H9 (cell line): ENCODE data around the gene SH3TC1. TPM values are rescaled to one million over a fixed set of nuclear protein-coding genes. Genes with fewer than 3 reads are reported as not detected.
A peak's percentile ranks its signal among the peaks of the same experiment; 100 is the strongest.

Experiments used
- DNase-seq: peaks from one replicate; pipeline ENCODE4 v3.0.0-alpha.2; 2017
- H2AFZ ChIP-seq: one replicate; pipeline ENCODE4 v1.6.1; 2013; ENCODE audit warnings: mild to moderate bottlenecking, low read length, control low read depth, moderate library complexity
- H2AK5ac ChIP-seq: 2 replicates; pipeline ENCODE4 v1.6.1; 2013; ENCODE audit warnings: low read length, control low read depth, mixed read lengths; ENCODE audit not compliant: insufficient read length
- H2BK120ac ChIP-seq: one replicate; pipeline ENCODE4 v1.6.1; 2013; ENCODE audit warnings: low read depth, mild to moderate bottlenecking, low read length, control low read depth, inconsistent platforms; ENCODE audit not compliant: poor library complexity, severe bottlenecking
- H2BK12ac ChIP-seq: 2 replicates; pipeline ENCODE4 v1.6.1; 2013; ENCODE audit warnings: low read length, control low read depth, mixed read lengths, low read depth; ENCODE audit not compliant: insufficient read length
- H2BK15ac ChIP-seq: 2 replicates; pipeline ENCODE4 v1.6.1; 2013; ENCODE audit warnings: low read depth, low read length, control low read depth
- H2BK20ac ChIP-seq: one replicate; pipeline ENCODE4 v1.6.1; 2013; ENCODE audit warnings: low read depth, mild to moderate bottlenecking, low read length, control low read depth, inconsistent platforms; ENCODE audit not compliant: poor library complexity, severe bottlenecking
- H2BK5ac ChIP-seq: 2 replicates; pipeline ENCODE4 v1.6.1; 2013; ENCODE audit warnings: low read length, control low read depth, mixed read lengths; ENCODE audit not compliant: insufficient read length
- H3K14ac ChIP-seq: 2 replicates; pipeline ENCODE4 v1.6.1; 2013; ENCODE audit warnings: low read length, control low read depth; ENCODE audit not compliant: insufficient read depth
- H3K18ac ChIP-seq: 2 replicates; pipeline ENCODE4 v1.6.1; 2013; ENCODE audit warnings: low read depth, mild to moderate bottlenecking, mixed read lengths, low read length, control low read depth; ENCODE audit not compliant: insufficient read length
- H3K23ac ChIP-seq: 2 replicates; pipeline ENCODE4 v1.6.1; 2013; ENCODE audit warnings: low read length, control low read depth, mixed read lengths, low read depth; ENCODE audit not compliant: insufficient read length
- H3K23me2 ChIP-seq: 2 replicates; pipeline ENCODE4 v1.6.1; 2013; ENCODE audit warnings: low read depth, mild to moderate bottlenecking, mixed read lengths, low read length, control low read depth; ENCODE audit not compliant: insufficient read length, poor library complexity, severe bottlenecking
- H3K27ac ChIP-seq: 2 replicates; pipeline ENCODE4 v1.5.1; 2013; ENCODE audit warnings: low read length, control low read depth, mixed read lengths, low read depth; ENCODE audit not compliant: insufficient read length
- H3K27me3 ChIP-seq: 2 replicates; pipeline ENCODE4 v1.6.1; 2013; ENCODE audit warnings: low read length, control low read depth, inconsistent platforms; ENCODE audit not compliant: insufficient read depth
- H3K4ac ChIP-seq: 2 replicates; pipeline ENCODE4 v1.6.1; 2013; ENCODE audit warnings: low read depth, mild to moderate bottlenecking, control low read depth, inconsistent platforms, low read length, moderate library complexity
- H3K4me1 ChIP-seq: 2 replicates; pipeline ENCODE4 v1.6.1; 2013; ENCODE audit warnings: low read length, control low read depth, inconsistent platforms; ENCODE audit not compliant: insufficient read depth
- H3K4me2 ChIP-seq: 2 replicates; pipeline ENCODE4 v1.6.1; 2013; ENCODE audit warnings: low read length, control low read depth, mixed read lengths; ENCODE audit not compliant: insufficient read length, insufficient read depth
- H3K56ac ChIP-seq: 2 replicates; pipeline ENCODE4 v1.6.1; 2013; ENCODE audit warnings: low read depth, mild to moderate bottlenecking, mixed read lengths, low read length, control low read depth; ENCODE audit not compliant: insufficient read length
- H3K79me1 ChIP-seq: 2 replicates; pipeline ENCODE4 v1.6.1; 2013; ENCODE audit warnings: low read depth, mild to moderate bottlenecking, moderate library complexity, low read length, control low read depth, inconsistent platforms; ENCODE audit not compliant: insufficient read depth, poor library complexity, severe bottlenecking
- H3K79me2 ChIP-seq: 2 replicates; pipeline ENCODE4 v1.6.1; 2013; ENCODE audit warnings: low read length, control low read depth, inconsistent platforms; ENCODE audit not compliant: insufficient read depth
- H3K9ac ChIP-seq: 2 replicates; pipeline ENCODE4 v1.6.1; 2013; ENCODE audit warnings: low read length, control low read depth, mixed read lengths; ENCODE audit not compliant: insufficient read length; ENCODE audit errors: extremely low read depth
- H3K9me3 ChIP-seq: one replicate; pipeline ENCODE4 v1.6.1; 2013; ENCODE audit warnings: low read depth, low read length, inconsistent platforms; ENCODE audit not compliant: control insufficient read depth
- H3T11ph ChIP-seq: one replicate; pipeline ENCODE4 v1.6.1; 2013; ENCODE audit warnings: mild to moderate bottlenecking, low read length, control low read depth, inconsistent platforms
- H4K20me1 ChIP-seq: one replicate; pipeline ENCODE4 v1.6.1; 2013; ENCODE audit not compliant: control insufficient read depth, insufficient read length, insufficient read depth
- H4K5ac ChIP-seq: 2 replicates; pipeline ENCODE4 v1.6.1; 2013; ENCODE audit warnings: low read depth, mild to moderate bottlenecking, mixed read lengths, low read length, control low read depth; ENCODE audit not compliant: insufficient read length
- H4K8ac ChIP-seq: replicated peaks from 2 replicates; pipeline ENCODE4 v1.6.1; 2013; ENCODE audit warnings: low read length, control low read depth, mixed read lengths, low read depth; ENCODE audit not compliant: insufficient read length
- H4K91ac ChIP-seq: 2 replicates; pipeline ENCODE4 v1.6.1; 2013; ENCODE audit warnings: low read depth, mild to moderate bottlenecking, moderate library complexity, mixed read lengths, low read length, control low read depth; ENCODE audit not compliant: insufficient read length
- H3K27ac Mint-ChIP-seq, 3 experiments: 2 replicates in 2 of 3; 3 replicates in 1 of 3; pipeline ENCODE4 v1.8.0; 2020 to 2021; ENCODE audit warnings: mixed read lengths in 3 of 3, mild to moderate bottlenecking in 1 of 3, moderate library complexity in 1 of 3
- H3K27me3 Mint-ChIP-seq: 2 replicates; pipeline ENCODE4 v1.8.0; 2021; ENCODE audit warnings: low read depth, mild to moderate bottlenecking, moderate library complexity, mixed read lengths
- H3K36me3 Mint-ChIP-seq, 3 experiments: 2 replicates in 2 of 3; 3 replicates in 1 of 3; pipeline ENCODE4 v1.8.0; 2020 to 2021; ENCODE audit warnings: low read depth in 3 of 3, mixed read lengths in 3 of 3; ENCODE audit not compliant: insufficient read depth in 1 of 3
- H3K4me1 Mint-ChIP-seq, 2 experiments: 2 replicates each; pipeline ENCODE4 v1.8.0; 2020; ENCODE audit warnings: mixed read lengths in 2 of 2
- H3K4me3 Mint-ChIP-seq, 2 experiments: 2 replicates in 1 of 2; 3 replicates in 1 of 2; pipeline ENCODE4 v1.8.0; 2020 to 2021; ENCODE audit warnings: mild to moderate bottlenecking in 2 of 2, mixed read lengths in 2 of 2, moderate library complexity in 1 of 2
- H3K9me3 Mint-ChIP-seq, 2 experiments: 2 replicates in 1 of 2; 3 replicates in 1 of 2; pipeline ENCODE4 v1.8.0; 2020; ENCODE audit warnings: mild to moderate bottlenecking in 2 of 2, mixed read lengths in 2 of 2, moderate library complexity in 1 of 2
- CTCF ChIP-seq: fragments of 200-600 bp; sonication (generic); conservative IDR thresholded peaks from 3 replicates; pipeline ENCODE4 v1.8.0; 2021; ENCODE audit warnings: antibody characterized with exemption, mild to moderate bottlenecking
- WGBS: extraction: QIAGEN DNeasy Blood & Tissue Kit; methylation state at CpG from one replicate; pipeline ENCODE4 v1.1.7; 2013; ENCODE audit warnings: missing lambda C conversion rate, low lambda C conversion rate, mixed read lengths; ENCODE audit not compliant: insufficient read length; ENCODE audit errors: extremely low coverage; 5-methylcytosine and 5-hydroxymethylcytosine counted together
- total RNA-seq: library from RNA; stranded (reverse); gene quantifications from 2 replicates; pipeline ENCODE4 v1.2.1, GENCODE V29; 2021

SH3TC1 gene
- total RNA-seq, 1 experiment from 2014 or later, result 0.74 TPM

- Histone ChIP-seq H3K27me3 (no peaks in the 10 kb centered on the region), H4K8ac (no peak overlapping the region), H3K79me1 (no peaks in the 10 kb centered on the region), H3K4me1 (no peaks in the 10 kb centered on the region), H3K23me2 (no peaks in the 10 kb centered on the region), H3K9ac (no peak overlapping the region), H2BK5ac (no peak overlapping the region), H3K18ac (no peak overlapping the region), H4K91ac (no peak overlapping the region), H2AFZ (no peak overlapping the region), H3K14ac (no peak overlapping the region), H3K56ac (no peak overlapping the region), H2AK5ac (no peak overlapping the region), H4K20me1 (no peaks in the 10 kb centered on the region), H3T11ph (no peak overlapping the region), H3K23ac (no peak overlapping the region), H3K4ac (no peak overlapping the region), H2BK15ac (no peak overlapping the region), H2BK20ac (no peak overlapping the region), H3K79me2 (no peaks in the 10 kb centered on the region), H2BK120ac (no peak overlapping the region), H3K4me2 (no peak overlapping the region), H4K5ac (no peak overlapping the region), H2BK12ac (no peak overlapping the region), H3K27ac (no peak overlapping the region), H3K9me3 (no peaks in the 10 kb centered on the region)
- TF ChIP-seq CTCF, result peak; percentile 82
- peak; percentile 82 for DNase-seq
- Mint-ChIP-seq H3K27me3 (peaks cover 7% of the 10 kb centered on the region), H3K36me3 (no peaks in the 10 kb centered on the region), H3K27ac (no peak overlapping the region; a peak in 1 of 7 replicates), H3K9me3 (0 out of 5 replicates have a peak, but pooled peaks cover 0 to 2% of the 10 kb centered on the region in 2 experiments), H3K4me1 (peaks cover 2 to 11% of the 10 kb centered on the region in 2 experiments; a peak in 2 of 4 replicates), H3K4me3 (no peak overlapping the region)
- WGBS, result no CpG with 5 or more reads among the region's 17 CpGs
These were observed 39.5 kb downstream of the SH3TC1 start for GRCh38 chr4:8238515-8239053.
